Measurements from ENCODE around the gene CCDC127. TPM values are rescaled to one million over a fixed set of nuclear protein-coding genes. Genes with fewer than 3 reads are reported as not detected.

CCDC127 gene
- total RNA-seq, 2 donors from 2014 or later = 3.5 to 5.3 TPM

DNA sequence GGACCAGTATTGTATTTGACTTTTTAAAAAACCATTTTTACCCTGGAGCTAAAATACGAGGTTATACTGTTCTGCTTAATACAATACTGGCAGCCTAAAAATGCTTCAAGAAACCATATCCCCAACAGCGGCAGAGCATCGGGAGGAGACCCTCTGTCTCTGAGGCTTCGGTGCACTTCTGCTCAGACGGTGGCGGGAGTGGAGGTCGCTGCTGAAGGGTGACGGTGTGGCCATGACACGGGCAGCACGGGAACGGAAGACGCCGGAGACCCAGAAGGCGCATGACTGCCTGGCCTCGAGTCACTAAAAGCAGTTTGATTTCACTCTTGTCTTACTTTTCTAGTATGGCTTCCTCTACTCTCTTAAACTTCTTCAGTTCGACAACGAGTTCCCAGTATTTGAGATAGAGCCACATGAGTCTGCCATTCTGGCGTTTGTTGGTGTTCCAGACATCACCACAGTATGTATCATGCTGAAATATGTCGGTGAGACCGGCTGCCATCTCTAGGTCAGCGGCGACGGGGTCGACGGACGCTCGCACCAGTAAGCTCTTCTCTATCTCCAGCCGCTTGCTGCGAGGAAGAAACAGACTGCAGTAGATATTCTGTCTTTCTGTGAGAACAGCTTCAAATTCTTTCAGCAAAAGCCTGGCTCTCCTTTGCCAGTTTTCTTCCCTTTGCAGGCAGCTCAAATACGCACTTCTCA lies 12.8 kb downstream of the CCDC127 start:
- DNase-seq = no peak
- intact Hi-C loops (cut with DNase I) = no loop called here
- Histone ChIP-seq H3K9ac (ENCODE audit: low read depth in 2 of 2, low read length in 2 of 2) (no peak overlapping the region), H3K27ac (no peak overlapping the region), H3K4me1 (no peaks in the 10 kb centered on the region), H3K27me3 (no peaks in the 10 kb centered on the region), H3K36me3 (no peaks in the 10 kb centered on the region), H3K9me3 (no peaks in the 10 kb centered on the region), H3K4me3 (no peak overlapping the region)
- TF ChIP-seq, protein P1, sequence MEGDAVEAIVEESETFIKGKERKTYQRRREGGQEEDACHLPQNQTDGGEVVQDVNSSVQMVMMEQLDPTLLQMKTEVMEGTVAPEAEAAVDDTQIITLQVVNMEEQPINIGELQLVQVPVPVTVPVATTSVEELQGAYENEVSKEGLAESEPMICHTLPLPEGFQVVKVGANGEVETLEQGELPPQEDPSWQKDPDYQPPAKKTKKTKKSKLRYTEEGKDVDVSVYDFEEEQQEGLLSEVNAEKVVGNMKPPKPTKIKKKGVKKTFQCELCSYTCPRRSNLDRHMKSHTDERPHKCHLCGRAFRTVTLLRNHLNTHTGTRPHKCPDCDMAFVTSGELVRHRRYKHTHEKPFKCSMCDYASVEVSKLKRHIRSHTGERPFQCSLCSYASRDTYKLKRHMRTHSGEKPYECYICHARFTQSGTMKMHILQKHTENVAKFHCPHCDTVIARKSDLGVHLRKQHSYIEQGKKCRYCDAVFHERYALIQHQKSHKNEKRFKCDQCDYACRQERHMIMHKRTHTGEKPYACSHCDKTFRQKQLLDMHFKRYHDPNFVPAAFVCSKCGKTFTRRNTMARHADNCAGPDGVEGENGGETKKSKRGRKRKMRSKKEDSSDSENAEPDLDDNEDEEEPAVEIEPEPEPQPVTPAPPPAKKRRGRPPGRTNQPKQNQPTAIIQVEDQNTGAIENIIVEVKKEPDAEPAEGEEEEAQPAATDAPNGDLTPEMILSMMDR (IDR thresholded peaks at IDR 0.05) = no peak

DNA sequence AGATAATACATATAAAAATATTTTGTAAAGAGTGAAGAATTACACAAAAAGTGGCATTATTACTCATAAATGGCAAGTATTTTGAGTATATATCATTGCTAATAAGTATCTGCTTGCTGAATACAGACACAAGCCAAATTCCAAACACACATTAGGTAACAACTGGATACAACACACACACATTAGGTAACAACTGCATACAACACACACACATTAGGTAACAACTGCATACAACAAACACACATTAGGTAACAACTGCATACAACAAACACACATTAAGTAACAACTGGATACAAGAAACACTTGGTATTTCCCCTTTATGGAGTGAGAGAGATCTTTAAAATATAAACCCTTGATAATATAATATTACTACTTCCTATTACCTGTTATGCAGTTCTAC lies 13.5 kb downstream of the CCDC127 start:
- DNase-seq = no peak
- TF ChIP-seq, protein P1 (IDR thresholded peaks at IDR 0.05) = no peak

DNA sequence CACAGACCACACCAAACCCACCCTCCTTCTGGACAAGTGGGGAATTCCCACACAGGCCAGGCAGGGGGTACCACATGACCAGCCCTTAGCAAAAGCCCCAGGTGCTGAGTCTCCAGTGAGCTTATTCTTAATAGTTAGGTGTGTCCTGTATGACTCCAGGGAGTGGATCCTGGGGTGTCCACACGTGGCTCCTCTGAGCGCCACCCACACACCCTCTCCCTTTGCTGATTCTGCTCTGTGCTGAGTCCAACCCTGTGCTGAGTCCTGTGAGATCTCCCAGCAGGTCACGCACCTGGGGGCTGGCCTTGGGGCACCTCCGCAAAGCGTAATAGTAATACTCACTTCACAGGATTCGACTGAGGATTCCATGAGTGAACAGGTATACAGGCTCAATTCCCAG lies 14.0 kb downstream of the CCDC127 start:
- no peak overlapping the region for H3K9ac ChIP-seq (ENCODE audit: low read depth in 2 of 2, low read length in 2 of 2)
- no peak overlapping the region for H3K4me3 ChIP-seq
- TF ChIP-seq, protein P1 (IDR thresholded peaks at IDR 0.05) = no peak
- no peaks in the 10 kb centered on the region for H3K27me3 ChIP-seq
- H3K36me3 ChIP-seq = no peaks in the 10 kb centered on the region
- H3K4me1 ChIP-seq = no peaks in the 10 kb centered on the region
- intact Hi-C loops (cut with DNase I) = no loop called here
- no peak for DNase-seq
- H3K9me3 ChIP-seq = no peaks in the 10 kb centered on the region
- no peak overlapping the region for H3K27ac ChIP-seq

More for the DNA sequence above, 13.5 kb downstream of the CCDC127 start:
- Histone ChIP-seq H3K4me3 (no peak overlapping the region), H3K27ac (no peak overlapping the region), H3K9ac (ENCODE audit: low read depth in 2 of 2, low read length in 2 of 2) (no peak overlapping the region), H3K36me3 (no peaks in the 10 kb centered on the region), H3K27me3 (no peaks in the 10 kb centered on the region), H3K4me1 (no peaks in the 10 kb centered on the region), H3K9me3 (no peaks in the 10 kb centered on the region)
- intact Hi-C loops (cut with DNase I) = no loop called here

DNA sequence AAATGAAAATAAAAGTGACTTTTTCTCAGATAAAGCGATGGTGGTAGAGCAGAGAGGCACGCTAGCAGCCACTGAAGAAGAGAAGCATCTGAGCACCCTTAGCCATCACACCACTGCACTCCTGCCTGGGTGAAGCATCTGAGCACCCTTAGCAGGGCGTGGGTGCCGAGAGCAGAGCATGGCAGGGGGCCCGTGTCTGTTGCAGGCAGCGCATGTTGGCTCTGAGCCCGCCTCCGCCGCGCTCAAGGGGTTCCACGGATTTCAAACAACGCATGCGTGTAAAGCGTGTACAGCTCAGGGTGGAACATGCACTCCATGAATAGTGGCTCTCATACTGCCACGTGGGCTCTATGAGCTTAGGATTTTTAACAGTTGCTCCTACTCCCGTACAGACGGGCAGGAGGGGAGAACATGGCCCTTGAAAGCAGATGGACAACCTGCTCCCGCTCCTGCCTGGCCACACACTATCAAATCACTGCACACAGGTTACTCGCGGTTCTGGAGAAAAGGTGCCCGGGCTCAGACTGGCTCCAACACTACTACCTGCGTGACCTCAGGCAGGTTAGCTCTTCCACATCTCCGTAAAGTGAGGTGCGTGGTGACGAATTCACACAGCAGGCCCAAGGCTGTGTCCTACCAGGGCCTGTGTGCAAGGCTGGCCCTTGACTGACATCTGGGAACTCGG lies 14.6 kb downstream of the CCDC127 start:
- Histone ChIP-seq H3K36me3 (no peaks in the 10 kb centered on the region), H3K27me3 (no peaks in the 10 kb centered on the region), H3K4me3 (no peak overlapping the region), H3K4me1 (no peaks in the 10 kb centered on the region), H3K27ac (no peak overlapping the region), H3K9ac (ENCODE audit: low read depth in 2 of 2, low read length in 2 of 2) (peak overlapping the region in 1 of 2 donors; percentile 8), H3K9me3 (no peaks in the 10 kb centered on the region)
- TF ChIP-seq, protein P1 (IDR thresholded peaks at IDR 0.05) = no peak
- intact Hi-C loops (cut with DNase I) = no loop called here
- DNase-seq = no peak

DNA sequence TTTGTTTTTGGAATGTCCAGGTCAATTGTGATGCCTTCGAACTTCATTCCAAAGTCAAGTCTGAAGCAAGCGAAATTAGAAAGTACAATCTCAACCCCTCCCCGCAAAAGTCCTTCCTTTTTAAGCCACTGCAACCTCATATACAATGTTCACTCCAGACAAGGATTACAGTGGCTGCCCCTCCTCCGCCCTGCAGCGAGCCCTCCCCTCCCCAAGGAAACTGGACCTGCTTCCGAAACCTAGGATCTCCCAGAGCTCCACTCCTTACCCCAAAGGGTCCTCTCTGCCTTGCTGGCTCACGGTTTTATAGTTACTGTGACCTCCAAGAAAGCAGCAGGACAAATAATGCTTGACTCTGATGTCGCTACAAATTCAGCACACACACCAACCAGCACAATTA lies 16.3 kb downstream of the CCDC127 start:
- Histone ChIP-seq H3K4me1 (no peaks in the 10 kb centered on the region), H3K27ac (no peak overlapping the region), H3K9ac (ENCODE audit: low read depth in 2 of 2, low read length in 2 of 2) (no peak overlapping the region), H3K4me3 (no peak overlapping the region), H3K27me3 (no peaks in the 10 kb centered on the region), H3K9me3 (no peaks in the 10 kb centered on the region), H3K36me3 (no peaks in the 10 kb centered on the region)
- no peak for DNase-seq
- intact Hi-C loops (cut with DNase I) = no loop called here
- TF ChIP-seq, protein P1 (IDR thresholded peaks at IDR 0.05) = no peak

All from colonic mucosa (tissue), 4 donors.